Measurements from ENCODE around the gene KIAA0319L.
A peak's percentile ranks its signal among the peaks of the same experiment; 100 is the strongest.

Gene KIAA0319L

DNA sequence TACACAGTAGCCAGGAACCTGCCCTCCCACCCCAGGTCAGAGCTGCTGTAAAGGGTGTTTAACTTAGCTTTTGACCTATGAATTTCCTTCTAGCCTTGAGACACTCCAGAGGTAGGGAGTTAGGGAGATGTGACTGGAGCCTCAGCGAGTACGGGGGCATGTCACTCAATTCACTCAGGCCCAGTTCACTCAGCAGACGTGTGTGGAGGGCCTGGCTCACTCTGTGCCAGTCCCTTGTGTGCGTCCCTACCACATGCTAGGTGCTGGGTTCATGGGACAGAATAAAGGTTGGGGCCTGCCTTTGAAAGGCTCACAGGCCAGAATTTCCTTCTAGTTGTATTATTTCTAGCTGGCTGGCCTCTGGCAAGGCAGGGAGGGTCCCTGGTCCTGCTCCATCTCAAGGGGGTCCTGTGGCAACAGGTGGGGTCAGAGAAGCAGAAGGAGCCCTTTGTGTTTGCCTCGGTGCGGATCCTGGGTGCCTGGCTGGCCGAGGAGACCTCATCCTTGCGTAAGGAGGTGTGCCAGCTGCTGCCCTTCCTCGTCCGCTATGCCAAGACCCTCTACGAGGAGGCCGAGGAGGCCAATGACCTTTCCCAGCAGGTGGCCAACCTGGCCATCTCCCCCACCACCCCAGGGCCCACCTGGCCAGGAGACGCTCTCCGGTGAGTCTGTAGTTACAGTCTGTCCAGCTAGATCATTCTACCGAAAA lies 4.9 kb upstream of the KIAA0319L start:
- DNase-seq: no peak

DNA sequence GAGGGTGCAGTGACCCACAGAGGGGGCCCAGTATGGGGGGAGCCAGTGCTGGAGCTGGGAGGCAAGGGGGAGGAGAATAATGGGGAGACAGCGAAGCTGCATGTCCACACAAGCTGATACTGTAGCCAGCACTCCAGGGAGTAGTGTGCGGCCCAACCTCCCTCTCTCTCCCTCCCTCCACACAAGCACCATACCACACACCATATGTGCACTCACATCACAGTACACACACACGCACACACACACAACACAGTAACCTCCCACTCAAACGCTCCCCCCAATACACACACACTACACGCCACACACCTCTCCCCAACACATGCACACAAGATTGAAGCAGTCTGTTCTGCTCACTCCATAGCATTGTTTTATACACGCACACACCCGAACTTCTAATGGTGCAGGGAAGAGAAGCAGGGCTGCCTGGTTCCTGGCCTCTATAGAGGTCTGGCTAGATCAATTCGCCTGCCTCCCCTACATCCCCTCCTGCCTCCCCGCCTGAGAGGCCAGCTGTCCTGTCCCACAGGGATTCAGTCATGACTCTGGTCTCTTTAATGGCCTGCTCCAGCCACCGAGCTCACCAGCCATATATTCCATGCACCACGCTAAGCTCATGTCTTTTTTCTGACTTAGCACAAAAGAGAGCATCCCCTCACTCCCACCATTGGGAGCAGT lies 4.2 kb upstream of the KIAA0319L start:
- DNase-seq: no peak

GRCh38 chr1:35560256-35561225 lies 3.3 kb upstream of the KIAA0319L start:
- DNase-seq: no peak

GRCh38 chr1:35559317-35559944 lies 2.2 kb upstream of the KIAA0319L start:
- no peak for DNase-seq

DNA sequence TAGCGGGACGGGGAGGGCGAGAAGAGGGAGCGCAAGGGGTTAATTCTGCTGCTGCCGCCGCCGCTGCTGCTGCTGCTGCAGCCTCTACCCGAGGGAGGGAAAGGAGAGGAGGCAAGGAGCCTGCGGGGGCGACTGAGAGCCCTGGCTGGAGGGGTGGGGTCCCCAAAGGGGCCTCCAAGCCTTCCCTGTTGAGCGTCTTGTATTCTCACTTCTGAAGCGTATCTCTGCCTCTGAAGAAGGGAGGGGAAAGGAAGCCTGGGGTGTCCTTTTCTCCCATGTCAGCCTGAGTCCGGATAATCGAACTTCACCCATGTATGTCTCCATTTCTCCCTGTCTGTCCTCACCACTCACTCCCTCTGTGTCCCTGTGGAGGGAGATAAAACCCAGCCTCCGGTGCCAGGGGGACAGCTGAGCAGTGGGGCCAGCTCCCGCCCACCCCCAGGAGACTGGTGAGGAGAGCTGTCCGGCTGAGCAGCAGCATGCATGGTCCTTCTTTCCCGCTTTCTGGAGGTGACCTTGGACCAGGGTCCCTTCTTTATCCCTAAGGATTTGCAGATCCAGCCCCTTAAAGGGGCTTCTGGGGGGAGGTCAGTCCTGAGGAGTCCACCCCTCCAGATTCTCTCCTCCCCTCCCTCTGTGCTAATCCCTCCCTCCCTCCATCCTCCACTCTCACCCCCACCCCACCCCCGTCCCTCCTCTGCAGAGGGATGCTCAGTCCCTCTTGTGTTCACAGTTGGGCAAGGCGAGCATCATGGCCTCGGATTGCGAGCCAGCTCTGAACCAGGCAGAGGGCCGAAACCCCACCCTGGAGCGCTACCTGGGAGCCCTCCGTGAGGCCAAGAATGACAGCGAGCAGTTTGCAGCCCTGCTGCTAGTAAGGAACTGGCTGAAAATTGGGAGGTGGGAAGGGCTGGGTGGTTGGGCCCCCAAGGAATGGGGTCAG lies 1.4 kb upstream of the KIAA0319L start:
- DNase-seq: no peak

GRCh38 chr1:35557611-35558373 lies 589 bp upstream of the KIAA0319L start, which contains the start of gene NCDN:
NCDN (plus strand) TSS chr1:35557799; CDS start chr1:35558191, 392 bp downstream.
- peak; percentile 88 to 90 for DNase-seq

DNA sequence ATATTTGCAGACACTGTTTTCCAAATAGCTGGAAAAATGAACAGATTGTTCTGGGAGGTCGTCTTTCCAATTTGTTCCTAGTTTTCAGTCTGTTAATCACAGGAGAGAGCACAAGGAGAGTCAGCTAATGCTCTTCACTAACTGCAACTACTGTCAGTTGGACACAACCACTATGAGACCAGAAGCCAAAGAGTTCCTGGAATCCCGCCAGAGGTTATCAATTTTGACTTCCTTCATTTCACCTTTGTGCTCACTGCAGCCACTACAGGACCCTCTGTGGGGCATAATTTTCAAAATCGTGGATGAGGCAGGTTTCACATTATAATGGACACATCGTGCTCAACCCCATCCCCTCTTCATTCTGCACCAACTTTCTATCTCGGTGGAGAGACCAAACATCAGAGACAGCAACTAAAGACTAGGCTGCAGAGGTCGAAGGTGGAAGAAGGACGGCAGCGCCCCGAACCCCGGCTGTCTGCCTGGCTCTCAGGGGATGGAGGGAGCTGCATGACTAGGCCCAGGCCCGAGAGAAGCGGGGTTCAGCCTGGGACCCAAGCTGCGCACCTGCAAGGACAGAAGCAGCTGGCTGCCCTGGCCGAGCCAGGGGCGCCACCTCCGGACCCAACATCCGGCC lies 602 bp downstream of the KIAA0319L start:
- no peak for DNase-seq

DNA sequence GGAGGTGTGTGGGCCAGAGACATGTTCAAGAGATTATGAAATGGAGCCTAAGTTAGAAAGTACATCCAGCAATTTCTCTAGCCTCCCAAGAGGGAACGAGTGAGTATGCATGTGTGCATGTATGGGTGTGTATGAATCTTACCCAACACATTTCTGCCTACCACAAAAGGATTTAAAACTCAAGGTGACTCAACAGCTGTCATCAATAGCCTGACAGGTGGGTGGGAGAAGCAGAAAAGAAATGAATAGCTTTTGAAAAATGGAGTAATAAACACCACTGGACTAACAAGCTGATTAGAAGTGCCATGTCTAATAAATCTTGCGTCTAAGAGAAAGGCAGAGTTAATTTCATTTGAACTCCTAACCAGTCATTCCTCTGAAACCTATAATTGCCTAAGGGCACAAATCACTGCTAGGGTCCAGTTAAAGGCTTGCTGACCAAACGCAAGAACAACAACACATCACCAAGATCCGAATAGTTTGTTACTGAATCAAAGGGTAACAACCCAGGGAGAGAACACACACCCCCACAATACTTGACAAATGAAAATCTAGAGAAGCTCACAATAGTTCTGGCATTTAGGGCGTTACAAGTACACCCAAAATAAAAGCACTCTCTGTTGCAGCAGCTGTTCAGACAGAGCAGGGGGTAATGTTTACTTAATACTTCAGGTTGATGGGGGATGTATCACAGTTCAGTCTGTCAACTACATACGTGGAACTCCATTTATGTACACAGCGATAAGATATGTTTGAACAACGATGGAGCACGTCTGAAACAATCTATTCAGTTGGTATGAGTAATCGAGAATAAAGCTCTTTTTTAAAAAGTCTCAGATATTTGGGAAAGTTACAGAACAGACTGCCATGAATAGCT lies 1.4 kb downstream of the KIAA0319L start:
- DNase-seq: no peak

GRCh38 chr1:35555212-35555584 lies 2.0 kb downstream of the KIAA0319L start:
- DNase-seq: no peak

DNA sequence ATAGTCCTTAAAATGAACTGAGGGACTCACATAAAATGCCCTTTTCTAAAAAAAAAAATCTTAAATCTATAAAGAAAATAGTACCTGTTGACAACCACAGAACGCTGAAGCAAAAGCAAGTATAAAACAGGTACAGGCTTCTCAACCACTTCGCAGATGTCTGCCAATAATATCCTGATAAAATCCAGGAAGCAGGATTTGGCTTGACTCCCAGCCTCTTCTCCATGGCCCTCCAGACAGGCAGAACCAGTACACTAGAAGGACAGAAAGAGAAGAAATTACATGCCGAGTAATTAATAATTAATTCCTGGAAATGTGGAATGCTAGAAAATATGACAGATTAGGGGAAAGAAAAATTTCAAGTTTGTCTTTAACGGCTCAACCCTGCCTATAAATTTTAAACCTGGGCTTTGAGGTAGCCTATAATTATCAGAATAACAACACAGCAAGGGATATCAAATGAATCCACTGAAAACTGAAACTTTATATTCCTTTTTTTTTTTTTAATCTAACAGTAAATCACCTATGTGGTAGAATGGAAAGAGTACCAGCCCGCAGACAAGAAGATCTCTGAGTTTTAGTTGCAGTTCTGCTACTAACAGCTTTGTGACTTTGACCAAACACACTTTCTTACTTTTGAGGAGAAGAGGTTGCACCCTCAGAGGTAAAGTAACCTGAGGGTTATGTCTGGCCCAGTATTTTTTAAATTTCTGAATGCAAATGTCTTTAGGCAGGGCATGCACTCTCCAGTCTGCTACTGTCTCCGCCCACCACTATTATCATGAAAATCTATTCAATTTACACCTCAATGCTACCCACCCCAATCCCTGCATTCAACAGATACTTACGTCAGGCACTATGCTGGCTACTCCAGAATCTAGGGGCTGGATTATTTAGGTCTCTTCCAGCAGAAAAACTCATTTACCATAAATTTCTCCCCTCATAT lies 2.7 kb downstream of the KIAA0319L start:
- DNase-seq: no peak

DNA sequence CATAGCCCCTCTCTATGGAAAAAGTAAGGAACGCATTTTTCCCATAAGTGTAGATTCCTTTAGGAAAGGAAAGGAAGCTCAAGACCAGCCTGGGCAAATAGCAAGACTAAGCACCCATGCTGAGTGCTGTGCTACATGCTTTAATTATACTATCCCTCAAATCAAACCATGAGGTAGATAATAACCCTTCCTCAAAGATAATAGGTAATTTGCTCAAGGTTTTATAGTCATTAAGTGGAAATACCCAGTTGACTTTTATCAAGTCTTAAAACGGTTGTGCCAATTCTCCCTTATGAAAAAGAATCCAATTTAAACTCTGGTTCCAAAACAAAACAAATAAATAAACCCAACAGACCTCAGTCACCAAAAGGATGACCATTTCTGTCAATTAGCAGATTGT lies 3.4 kb downstream of the KIAA0319L start:
- DNase-seq: no peak

- no peak for DNase-seq
Measured at GRCh38 chr1:35546614-35547013, 10.6 kb downstream of the KIAA0319L start.

DNA sequence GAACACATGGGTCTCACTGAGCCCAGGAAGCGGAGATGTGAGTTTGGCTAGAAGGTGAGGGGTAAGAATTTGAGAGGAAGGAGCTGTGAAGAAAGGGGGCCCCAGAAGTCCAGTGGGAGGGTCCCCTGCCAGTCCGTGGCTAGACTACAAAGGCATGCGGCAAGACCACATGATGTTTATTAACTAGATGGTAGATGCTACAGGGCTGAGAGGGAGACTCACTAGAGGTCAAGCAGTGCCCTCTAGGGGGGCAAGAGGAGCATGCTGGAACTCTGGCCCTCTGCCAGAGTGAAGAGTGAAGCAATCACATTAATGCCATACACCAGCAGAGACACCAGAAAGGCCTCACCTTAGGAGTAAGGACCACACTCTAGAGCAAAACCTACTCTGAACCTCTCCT lies 12.2 kb downstream of the KIAA0319L start:
- no peak for DNase-seq

DNA sequence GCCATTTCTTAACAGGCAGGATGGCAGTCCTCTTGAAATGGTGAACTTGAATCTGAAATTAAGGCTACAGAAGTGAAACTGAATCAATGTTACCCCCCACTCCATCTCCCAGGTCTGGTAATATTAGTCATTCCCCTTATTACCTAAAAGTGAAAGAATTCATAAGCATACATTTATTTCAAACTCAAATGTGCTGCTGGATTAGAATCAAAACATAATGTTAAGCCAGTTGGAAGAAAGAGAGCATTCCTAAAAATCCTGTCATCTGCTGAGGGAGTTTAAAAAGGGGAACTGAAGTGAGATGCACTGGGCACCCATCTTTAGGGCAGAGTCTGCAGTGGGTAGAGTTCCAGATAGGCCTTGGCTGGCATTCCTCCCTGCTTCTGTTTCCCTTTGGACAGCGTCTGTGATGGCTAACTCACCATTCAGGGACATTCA lies 17.4 kb downstream of the KIAA0319L start:
- no peak for DNase-seq

- no peak for DNase-seq
Measured at GRCh38 chr1:35539073-35539823, 18.0 kb downstream of the KIAA0319L start.

DNA sequence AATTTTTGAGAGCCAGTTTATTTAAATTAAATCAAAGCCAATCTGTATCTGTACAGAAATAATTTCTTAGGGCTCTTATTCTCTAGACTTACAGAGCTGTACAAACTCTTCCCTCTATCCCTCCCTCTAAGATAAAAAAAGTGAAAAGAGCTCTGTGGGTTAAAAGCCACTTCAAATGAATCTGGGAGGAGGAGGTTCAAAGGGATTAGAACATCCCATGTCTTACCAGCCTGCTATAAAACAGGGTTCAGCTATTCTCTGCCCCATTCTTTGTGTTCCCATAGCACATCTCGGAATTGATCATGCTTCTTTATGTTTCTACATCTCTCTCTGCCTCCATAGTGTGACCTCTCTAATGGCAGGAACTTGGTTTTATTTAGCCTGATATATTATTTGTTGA lies 19.4 kb downstream of the KIAA0319L start:
- DNase-seq: no peak

DNA sequence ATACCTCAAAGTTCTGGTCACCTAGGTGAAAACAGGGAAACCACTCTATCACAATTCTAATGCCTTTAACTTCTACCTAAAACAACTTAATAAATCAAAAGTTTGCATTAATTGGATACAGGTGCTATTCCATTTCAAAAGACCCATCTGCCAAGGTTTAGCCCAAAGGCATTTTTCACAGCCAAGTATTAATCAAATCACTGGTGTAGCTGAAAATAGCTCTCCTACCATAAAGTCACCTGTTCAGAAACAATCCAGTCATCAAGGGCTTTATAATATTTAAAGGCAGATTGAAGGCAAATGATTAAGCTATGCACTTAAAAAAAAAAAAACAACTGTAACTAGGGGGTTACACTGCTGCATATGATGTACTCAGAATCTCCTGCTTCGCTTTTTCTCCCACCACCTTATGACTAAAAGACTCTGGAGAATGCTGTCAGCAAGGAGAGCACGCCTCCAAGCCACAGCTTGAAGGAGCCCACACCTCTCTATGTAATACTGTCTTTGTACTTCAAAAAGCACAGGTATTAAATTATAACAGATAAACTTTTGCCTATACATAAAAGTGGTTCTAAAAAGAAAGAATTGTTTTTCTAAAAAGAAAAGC lies 20.5 kb downstream of the KIAA0319L start:
- no peak for DNase-seq

All from SW 1271 (cell line).